HG02885 (cell line): ENCODE measurements around the gene SART1.

Experiments
- ATAC-seq: cut with Tn5 transposase; IDR thresholded peaks from one replicate; pipeline ENCODE4 v1.9.1; 2021; ENCODE audit warnings: mild to moderate bottlenecking; ENCODE audit not compliant: unreplicated experiment, poor library complexity

Gene SART1

DNA sequence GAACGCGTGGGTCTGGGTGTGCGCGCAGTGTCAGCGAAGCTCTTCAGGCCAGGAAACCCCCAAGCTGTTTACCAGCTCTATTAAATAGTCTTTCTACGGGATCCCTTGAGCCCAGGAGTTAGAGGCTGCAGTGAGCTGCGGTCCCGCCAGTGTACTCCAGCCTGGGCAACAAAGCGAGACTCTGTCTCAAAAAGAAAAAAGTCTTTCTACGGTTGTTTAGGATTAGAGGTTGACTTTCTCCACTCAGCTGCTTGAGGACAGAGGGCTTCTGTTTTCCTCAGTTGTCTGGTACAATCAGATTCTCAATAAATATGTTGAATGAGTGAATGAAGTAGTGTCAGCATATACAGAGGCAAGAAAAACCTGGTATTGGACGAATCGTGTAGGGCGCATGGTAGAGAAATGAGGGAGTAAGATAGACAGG, 619 bp downstream of the SART1 start:
- no peak for ATAC-seq

- ATAC-seq = no peak
These were observed 3.4 kb downstream of the SART1 start for GRCh38 chr11:65964906-65965305.

GRCh38 chr11:65965986-65966762, 4.6 kb downstream of the SART1 start:
- ATAC-seq = no peak

GRCh38 chr11:65967329-65967934, 5.9 kb downstream of the SART1 start:
- no peak for ATAC-seq

DNA sequence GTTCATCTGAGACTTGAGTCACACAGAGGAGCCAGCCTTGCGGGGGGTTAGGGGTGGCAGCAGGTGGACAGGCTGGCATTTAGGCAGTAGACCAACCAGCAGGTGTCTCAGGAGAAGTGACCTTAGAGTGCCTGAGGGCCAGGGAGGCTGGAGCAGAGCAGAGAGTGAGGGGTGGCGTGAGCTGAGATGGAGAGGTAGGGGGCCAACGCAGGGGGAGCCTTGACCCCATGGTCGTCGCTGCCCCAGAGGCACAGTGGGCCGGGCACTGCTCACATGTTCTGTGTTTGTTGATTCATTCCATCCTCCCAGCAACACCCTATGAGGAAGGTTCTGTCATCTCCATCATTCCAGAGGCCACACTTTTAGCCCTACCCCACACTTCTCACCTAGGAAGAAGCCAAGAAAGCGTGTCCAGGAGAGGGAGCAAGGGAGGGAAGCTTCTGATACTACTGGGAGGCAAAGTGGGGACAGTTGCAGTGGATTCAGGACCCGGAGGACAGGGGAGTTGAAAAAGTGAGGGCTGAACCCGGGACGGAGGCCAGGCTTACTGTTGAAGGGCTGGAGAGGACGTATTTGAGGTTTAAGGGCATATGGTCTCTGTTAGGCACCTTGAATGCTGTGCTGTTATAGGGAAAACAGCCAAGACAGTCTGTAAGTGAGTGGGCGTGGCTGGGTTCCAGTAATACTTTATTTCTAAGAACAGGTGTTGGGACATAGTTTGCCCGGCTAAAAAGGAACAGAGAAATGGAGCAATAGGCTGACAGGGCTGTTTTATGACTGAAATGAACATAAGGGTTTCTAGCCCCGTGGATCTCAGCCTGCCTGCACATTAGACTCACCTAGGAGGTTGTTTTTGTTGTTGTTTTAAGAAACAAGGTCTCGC, 7.3 kb downstream of the SART1 start:
- ATAC-seq = no peak

- ATAC-seq = no peak
These were observed 10.6 kb downstream of the SART1 start for GRCh38 chr11:65972116-65972515.

GRCh38 chr11:65973439-65974110, 12.0 kb downstream of the SART1 start:
- ATAC-seq = no peak

GRCh38 chr11:65975771-65976170, 14.2 kb downstream of the SART1 start:
- ATAC-seq = no peak

GRCh38 chr11:65976216-65977176, 15.0 kb downstream of the SART1 start:
- no peak for ATAC-seq

GRCh38 chr11:65977621-65978390, 16.3 kb downstream of the SART1 start:
- ATAC-seq = no peak

GRCh38 chr11:65978391-65979238, 17.1 kb downstream of the SART1 start:
- no peak for ATAC-seq

DNA sequence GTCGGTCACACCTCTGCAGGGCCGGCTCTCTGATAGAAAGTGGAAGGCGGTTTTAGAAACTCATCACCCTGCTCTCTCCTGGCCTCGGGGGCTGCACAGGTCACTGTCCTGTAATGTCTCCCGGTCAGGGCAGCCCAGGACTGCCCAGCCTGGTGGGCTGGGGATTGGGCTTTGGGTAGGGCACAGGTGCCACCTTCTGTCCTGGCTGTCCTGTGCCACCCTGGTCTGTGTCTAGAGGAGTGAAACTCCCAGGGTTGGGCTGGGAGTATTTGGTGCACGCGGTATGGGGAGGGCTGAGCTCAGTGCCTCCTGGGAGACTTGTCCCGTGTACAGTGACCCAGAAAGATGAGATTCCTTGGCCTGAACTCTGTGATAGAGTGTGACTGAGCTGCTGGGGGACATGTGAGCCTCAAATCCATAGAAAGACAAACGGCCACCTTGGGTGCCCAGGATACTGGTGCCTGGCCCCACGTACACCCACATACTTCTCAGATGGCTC, 17.8 kb downstream of the SART1 start:
- no peak for ATAC-seq

- ATAC-seq = no peak
These were observed 19.7 kb downstream of the SART1 start for GRCh38 chr11:65981101-65981740.

DNA sequence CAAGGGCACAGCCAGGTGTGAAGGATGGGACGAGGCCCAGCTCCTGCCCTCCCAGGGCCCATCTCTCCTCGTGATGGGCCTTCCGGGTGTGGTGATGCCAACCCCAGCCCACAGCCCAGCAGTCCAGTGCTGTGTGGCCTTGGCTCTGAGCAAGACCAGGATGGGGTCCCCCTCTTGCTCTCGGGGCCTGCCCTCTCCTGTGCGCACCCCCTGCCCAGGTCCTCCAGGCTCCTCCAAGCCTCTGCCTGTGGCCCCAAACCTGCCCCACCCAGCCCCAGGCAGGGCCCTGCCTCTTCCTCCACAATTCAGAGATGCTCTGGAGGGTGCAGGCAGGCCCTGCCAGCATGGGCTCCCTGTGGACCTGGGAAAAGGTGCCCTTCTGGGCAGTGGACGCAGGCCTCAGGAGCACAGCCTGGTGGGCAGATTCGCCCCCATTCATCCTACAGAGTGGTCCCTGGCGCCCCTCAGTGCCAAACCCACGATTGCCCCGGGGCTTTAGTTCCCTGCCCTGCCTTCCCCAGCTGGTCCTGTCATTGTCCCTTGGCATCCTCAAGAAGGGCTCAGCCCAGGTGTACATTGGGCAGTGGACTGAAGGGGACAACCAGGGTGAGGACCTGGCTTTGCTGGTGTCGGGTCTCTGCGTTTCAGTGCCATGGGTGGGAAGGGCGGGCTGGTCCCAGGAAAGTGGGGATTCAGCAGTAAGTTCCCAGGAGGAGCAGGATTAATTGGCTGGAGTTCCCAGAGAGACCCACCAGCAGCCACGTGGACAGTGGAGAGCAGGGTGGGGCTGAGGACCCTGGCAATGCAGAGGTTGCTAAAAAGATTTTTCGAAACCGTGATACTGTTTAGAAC, 20.7 kb downstream of the SART1 start:
- ATAC-seq = no peak

DNA sequence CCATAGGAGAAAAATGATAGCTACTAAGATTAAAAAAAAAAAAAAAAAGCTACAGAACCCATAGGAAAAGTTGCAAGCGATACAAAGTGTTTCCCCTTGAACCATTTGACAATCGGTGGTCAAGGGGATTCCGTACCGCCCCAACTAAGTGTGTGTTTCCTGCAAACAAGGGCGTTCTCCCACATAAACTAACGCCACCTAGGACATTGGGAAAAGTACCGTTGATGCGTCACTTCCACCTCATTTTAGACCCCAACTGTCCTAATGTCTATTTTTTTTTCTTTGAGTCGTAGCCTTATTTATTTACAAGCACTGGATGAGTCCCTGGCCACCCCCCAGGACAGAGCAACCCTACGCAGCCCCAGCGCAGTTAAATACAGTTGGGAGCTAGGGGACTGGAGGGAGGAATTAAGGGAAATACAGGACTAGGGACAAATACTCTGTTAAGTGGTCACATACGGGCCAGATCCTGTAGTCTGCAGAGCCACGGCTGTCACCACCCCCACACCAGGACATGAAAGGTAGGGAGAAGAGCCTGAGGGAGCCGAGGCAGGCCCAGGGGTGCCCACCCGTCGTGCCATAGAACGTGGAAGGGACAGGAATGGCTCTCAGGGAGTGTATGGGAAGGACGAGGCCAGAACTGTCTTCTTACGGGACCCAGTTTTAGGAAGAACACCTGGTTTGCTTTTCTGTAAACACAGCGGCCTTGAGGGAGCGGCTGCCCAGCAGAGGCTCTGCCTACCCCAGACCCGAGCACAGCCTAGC, 21.5 kb downstream of the SART1 start:
- no peak for ATAC-seq

DNA sequence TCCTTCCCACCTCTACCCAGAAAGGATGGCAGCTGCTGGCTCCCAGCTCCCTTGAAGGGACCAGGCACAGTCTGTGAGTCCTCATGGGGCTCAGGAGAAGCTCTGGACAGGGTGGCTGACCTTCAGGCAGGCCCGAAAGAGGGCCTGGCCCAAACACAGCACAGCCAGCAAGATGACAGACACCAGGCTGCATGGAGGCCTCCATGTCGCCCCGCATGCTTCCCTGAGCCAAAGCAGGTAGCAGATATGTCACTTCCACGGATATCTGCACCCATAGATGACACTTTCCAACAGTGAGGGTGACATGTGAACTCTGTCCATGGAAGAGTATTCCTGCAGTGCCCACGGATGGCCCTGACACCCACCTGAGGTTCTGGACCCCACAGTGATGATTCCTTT, 22.1 kb downstream of the SART1 start:
- ATAC-seq = no peak
